Natural killer cell (primary cell): ENCODE results near the gene S100A2. TPM values are rescaled to one million over a fixed set of nuclear protein-coding genes. Genes with fewer than 3 reads are reported as not detected.

Experiments
- ATAC-seq, 3 donors: fragments of 150-1000 bp in 2 of 3; fragments of 200-7000 bp in 1 of 3; cut with Tn5 transposase; 1 replicate in 1 of 3; 2 replicates in 2 of 3; pipeline ENCODE4 v1.10.0; 2021; ENCODE audit warnings: mild to moderate bottlenecking in 2 of 3, moderate library complexity in 2 of 3
- DNase-seq, 2 donors: peaks; one replicate each; pipeline versions ENCODE4 v3.0.0 to v3.0.0-alpha.2; 2013 to 2021; ENCODE audit warnings: mixed read lengths in 1 of 2
- H3K27ac ChIP-seq: one replicate; pipeline ENCODE4 v1.5.1; 2013; ENCODE audit warnings: mild to moderate bottlenecking, low read length
- H3K27me3 ChIP-seq: one replicate; pipeline ENCODE4 v1.6.1; 2013; ENCODE audit warnings: low read length; ENCODE audit not compliant: control insufficient read depth, insufficient read depth
- H3K36me3 ChIP-seq: one replicate; pipeline ENCODE4 v1.6.1; 2013; ENCODE audit warnings: low read length; ENCODE audit not compliant: control insufficient read depth, insufficient read depth
- H3K4me1 ChIP-seq: one replicate; pipeline ENCODE4 v1.6.1; 2013; ENCODE audit warnings: low read length; ENCODE audit not compliant: control insufficient read depth, insufficient read depth
- H3K4me3 ChIP-seq: one replicate; pipeline ENCODE4 v1.5.1; 2013; ENCODE audit warnings: low read length
- H3K9me3 ChIP-seq: one replicate; pipeline ENCODE4 v1.6.1; 2013; ENCODE audit warnings: low read length; ENCODE audit not compliant: control insufficient read depth, insufficient read depth
- H3K27ac Mint-ChIP-seq, 2 donors: one replicate each; pipeline ENCODE4 v1.8.0; 2022; ENCODE audit warnings: mild to moderate bottlenecking in 2 of 2, mixed read lengths in 2 of 2, moderate library complexity in 1 of 2
- H3K27me3 Mint-ChIP-seq, 2 donors: one replicate each; pipeline ENCODE4 v1.8.0; 2022; ENCODE audit warnings: low read depth in 2 of 2, mixed read lengths in 2 of 2
- H3K36me3 Mint-ChIP-seq: one replicate; pipeline ENCODE4 v1.8.0; 2022; ENCODE audit warnings: mixed read lengths
- H3K4me1 Mint-ChIP-seq, 2 donors: one replicate each; pipeline ENCODE4 v1.8.0; 2022; ENCODE audit warnings: mixed read lengths in 2 of 2
- H3K4me3 Mint-ChIP-seq: one replicate; pipeline ENCODE4 v1.8.0; 2022; ENCODE audit warnings: mild to moderate bottlenecking, moderate library complexity, mixed read lengths
- H3K9me3 Mint-ChIP-seq, 2 donors: one replicate each; pipeline ENCODE4 v1.8.0; 2022; ENCODE audit warnings: mixed read lengths in 2 of 2
- WGBS: methylation state at CpG from one replicate; pipeline ENCODE4 v1.1.7; 2013; ENCODE audit warnings: missing lambda C conversion rate; ENCODE audit not compliant: insufficient coverage; 5-methylcytosine and 5-hydroxymethylcytosine counted together
- intact Hi-C: fragments of 100-400 bp; cut with micrococcal nuclease; formaldehyde crosslinking; loops from one replicate; pipeline ENCODE4 v1.14.2; 2022
- total RNA-seq, 4 donors: library from RNA; stranded (reverse); fragments of 120-200 nt in 1 of 4; gene quantifications; one replicate each; pipeline versions ENCODE4 v1.2.3 to v1.2.4, GENCODE V29; 2013 to 2022
- TF ChIP-seq, protein P1 (sequence below): fragments of 200-600 bp; IDR thresholded peaks from one replicate; pipeline ENCODE4 v1.8.0; 2022; ENCODE audit warnings: antibody characterized with exemption

The S100A2 gene
- total RNA-seq, 3 donors from 2014 or later (not counting 1 experiment from before 2014, with no cell fraction given): not detected

DNA sequence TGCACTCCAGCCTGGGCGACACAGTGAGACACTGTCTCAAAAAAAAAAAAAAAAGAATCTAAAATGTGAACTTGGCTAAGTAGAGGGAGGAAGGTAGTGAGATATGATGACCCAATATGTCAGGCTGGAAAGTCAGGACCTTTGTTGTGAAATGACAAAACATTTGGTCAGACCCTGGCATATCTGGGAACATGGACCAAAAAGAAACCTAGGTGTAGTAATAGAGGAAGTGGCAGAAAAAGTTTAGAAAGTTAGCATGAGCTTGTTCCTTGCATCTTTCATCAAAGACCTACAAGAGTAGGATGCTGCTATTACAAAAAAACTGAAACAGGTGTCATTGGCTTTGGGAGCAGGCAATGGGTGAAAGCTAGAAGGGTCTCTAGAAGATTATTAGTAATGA lies 9.3 kb downstream of the S100A2 start:
- no peaks in the 10 kb centered on the region for H3K9me3 ChIP-seq
- H3K4me1 Mint-ChIP-seq: no peaks in the 10 kb centered on the region
- H3K4me3 ChIP-seq: no peak overlapping the region
- H3K27me3 Mint-ChIP-seq: peaks cover 0 to under 1% of the 10 kb centered on the region in 2 donors
- no peaks in the 10 kb centered on the region for H3K27me3 ChIP-seq
- DNase-seq (no peak), ATAC-seq (no peak)
- no peak overlapping the region for H3K4me3 Mint-ChIP-seq
- no peak overlapping the region for H3K27ac ChIP-seq
- no peaks in the 10 kb centered on the region for H3K36me3 ChIP-seq
- H3K27ac Mint-ChIP-seq: no peak overlapping the region
- H3K9me3 Mint-ChIP-seq: no peaks in the 10 kb centered on the region
- no peaks in the 10 kb centered on the region for H3K36me3 Mint-ChIP-seq
- H3K4me1 ChIP-seq: no peaks in the 10 kb centered on the region
- WGBS: 100% methylated on average over 1 of the region's 1 CpG
- intact Hi-C loops: no loop called here
- TF ChIP-seq, protein P1, sequence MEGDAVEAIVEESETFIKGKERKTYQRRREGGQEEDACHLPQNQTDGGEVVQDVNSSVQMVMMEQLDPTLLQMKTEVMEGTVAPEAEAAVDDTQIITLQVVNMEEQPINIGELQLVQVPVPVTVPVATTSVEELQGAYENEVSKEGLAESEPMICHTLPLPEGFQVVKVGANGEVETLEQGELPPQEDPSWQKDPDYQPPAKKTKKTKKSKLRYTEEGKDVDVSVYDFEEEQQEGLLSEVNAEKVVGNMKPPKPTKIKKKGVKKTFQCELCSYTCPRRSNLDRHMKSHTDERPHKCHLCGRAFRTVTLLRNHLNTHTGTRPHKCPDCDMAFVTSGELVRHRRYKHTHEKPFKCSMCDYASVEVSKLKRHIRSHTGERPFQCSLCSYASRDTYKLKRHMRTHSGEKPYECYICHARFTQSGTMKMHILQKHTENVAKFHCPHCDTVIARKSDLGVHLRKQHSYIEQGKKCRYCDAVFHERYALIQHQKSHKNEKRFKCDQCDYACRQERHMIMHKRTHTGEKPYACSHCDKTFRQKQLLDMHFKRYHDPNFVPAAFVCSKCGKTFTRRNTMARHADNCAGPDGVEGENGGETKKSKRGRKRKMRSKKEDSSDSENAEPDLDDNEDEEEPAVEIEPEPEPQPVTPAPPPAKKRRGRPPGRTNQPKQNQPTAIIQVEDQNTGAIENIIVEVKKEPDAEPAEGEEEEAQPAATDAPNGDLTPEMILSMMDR: no peak

DNA sequence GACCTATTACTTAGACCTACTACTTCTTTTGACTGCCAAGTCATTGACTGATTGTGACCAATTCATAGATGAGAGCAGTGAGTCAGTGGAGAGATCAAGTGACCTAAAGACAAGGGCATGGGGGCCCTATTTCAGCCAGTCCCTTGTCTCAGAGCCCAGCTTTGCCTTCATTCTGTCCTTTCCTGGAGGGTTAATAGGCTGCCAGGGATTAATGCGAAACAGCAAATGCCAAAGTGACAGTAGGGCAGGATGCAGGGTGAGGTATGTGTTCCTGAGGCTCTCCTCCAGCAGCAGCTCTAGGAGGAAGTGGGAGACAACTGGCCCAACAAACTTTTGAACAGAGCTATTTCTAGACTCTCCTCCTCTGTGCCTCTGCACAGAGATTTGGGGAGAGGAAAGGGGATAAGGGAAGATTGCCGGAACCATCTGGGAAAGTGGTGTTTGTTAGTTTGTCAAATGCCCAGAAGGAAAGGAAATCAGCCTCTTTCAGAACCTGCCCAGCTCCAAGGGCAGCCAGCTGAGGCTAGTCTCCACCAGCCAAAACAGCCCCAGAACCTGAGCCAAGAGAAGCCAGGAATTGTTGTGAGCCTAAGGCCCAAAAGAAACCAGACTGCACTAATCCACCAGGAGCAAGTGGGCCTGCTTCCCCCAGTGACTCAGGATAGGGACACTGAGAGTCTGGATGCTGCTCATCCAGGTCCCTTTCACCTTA lies 11.7 kb downstream of the S100A2 start:
- DNase-seq: no peak
- Mint-ChIP-seq H3K27ac (no peak overlapping the region), H3K4me1 (peaks cover 0 to 8% of the 10 kb centered on the region in 2 donors), H3K9me3 (no peaks in the 10 kb centered on the region), H3K27me3 (peaks cover 0 to 8% of the 10 kb centered on the region in 2 donors), H3K36me3 (no peaks in the 10 kb centered on the region), H3K4me3 (no peak overlapping the region)
- ATAC-seq: no peak
- no peaks in the 10 kb centered on the region for H3K27me3 ChIP-seq
- H3K36me3 ChIP-seq: no peaks in the 10 kb centered on the region
- TF ChIP-seq, protein P1: no peak
- H3K9me3 ChIP-seq: no peaks in the 10 kb centered on the region
- peaks cover 4% of the 10 kb centered on the region for H3K4me1 ChIP-seq
- intact Hi-C loops: no loop called here
- WGBS: 72% methylated on average over 2 of the region's 2 CpGs
- no peak overlapping the region for H3K4me3 ChIP-seq
- no peak overlapping the region for H3K27ac ChIP-seq

DNA sequence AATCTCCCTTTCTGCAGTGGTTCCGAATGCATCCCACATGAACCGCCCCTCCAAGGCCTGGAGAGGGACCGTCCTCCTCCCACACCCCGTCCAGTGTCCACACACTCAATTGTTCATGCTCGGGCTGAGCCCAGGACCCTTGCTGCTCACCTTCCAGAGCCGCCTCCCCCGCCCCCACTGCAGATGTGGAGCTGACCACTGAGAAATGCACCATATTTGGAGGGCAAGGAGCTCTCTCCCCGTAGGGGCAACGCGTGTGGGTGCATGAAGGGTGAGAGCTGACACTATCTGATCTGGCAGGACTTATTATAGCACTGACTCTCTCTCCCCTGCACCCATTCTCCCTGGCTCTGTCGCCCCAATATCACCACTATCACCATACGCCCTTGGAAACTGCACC lies 12.5 kb downstream of the S100A2 start:
- peaks cover 7% of the 10 kb centered on the region for H3K4me1 ChIP-seq
- Mint-ChIP-seq H3K27ac (no peak overlapping the region), H3K4me1 (peaks cover 0 to 14% of the 10 kb centered on the region in 2 donors), H3K36me3 (no peaks in the 10 kb centered on the region), H3K4me3 (no peak overlapping the region), H3K27me3 (peaks cover 0 to 8% of the 10 kb centered on the region in 2 donors), H3K9me3 (no peaks in the 10 kb centered on the region)
- H3K27me3 ChIP-seq: no peaks in the 10 kb centered on the region
- ATAC-seq (no peak), DNase-seq (no peak)
- intact Hi-C loops: no loop called here
- TF ChIP-seq, protein P1: no peak
- no peaks in the 10 kb centered on the region for H3K9me3 ChIP-seq
- H3K4me3 ChIP-seq: no peak overlapping the region
- WGBS: 91% methylated on average over 12 of the region's 12 CpGs
- H3K36me3 ChIP-seq: no peaks in the 10 kb centered on the region
- no peak overlapping the region for H3K27ac ChIP-seq

DNA sequence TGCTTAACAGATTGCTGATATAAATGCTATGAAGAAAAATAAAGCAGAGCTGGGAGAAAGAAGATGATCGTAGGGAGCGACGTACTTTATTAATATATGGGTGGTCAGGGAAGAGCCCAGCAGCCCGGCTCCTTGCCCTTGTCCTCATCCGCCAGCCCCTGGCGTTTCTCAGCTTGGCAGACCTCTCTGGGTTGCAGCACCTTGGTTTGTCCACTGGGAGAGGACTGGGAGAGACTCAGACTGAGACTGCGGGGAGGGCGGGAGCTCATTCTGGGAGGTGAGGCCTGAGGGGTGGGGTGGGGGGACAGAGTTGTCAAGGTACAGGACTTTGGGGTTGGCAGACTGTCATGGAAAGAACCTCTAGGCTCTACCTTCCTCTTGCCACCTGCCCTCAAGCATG lies 13.3 kb downstream of the S100A2 start:
- H3K27ac Mint-ChIP-seq: no peak overlapping the region
- no peaks in the 10 kb centered on the region for H3K36me3 ChIP-seq
- no peak overlapping the region for H3K4me3 ChIP-seq
- WGBS: 97% methylated on average over 8 of the region's 8 CpGs
- no peaks in the 10 kb centered on the region for H3K9me3 Mint-ChIP-seq
- H3K27me3 ChIP-seq: no peaks in the 10 kb centered on the region
- no peaks in the 10 kb centered on the region for H3K9me3 ChIP-seq
- no peaks in the 10 kb centered on the region for H3K36me3 Mint-ChIP-seq
- H3K4me1 ChIP-seq: peaks cover 12% of the 10 kb centered on the region
- TF ChIP-seq, protein P1: no peak
- peaks cover 0 to 16% of the 10 kb centered on the region in 2 donors for H3K4me1 Mint-ChIP-seq
- no peak for DNase-seq
- peaks cover 0 to 8% of the 10 kb centered on the region in 2 donors for H3K27me3 Mint-ChIP-seq
- intact Hi-C loops: no loop called here
- ATAC-seq: no peak
- H3K27ac ChIP-seq: no peak overlapping the region
- H3K4me3 Mint-ChIP-seq: no peak overlapping the region
